Measurements from ENCODE around the gene MACIR.

Gene MACIR

GRCh38 chr5:103293099-103293498 is 34.5 kb downstream of the MACIR start:
- DNase-seq = no peak

DNA sequence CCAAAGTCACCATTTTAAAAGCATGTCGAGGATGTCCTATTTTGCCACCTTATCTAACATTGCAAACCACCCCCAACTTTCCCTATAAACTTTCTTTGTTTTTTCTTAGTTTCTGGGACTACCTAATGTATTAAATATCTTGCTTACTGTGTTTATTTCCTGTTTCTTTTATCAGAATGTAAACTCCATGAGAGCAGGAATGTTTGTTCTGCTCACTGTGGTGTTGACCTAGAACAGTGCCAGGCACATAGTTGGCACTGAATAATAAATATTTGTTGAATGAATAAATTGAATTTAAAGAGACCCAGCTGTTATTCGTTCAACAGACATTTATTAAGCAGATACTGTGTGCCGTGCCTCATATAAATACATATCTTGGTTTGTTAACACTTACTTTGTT is 35.2 kb downstream of the MACIR start:
- no peak for DNase-seq

DNA sequence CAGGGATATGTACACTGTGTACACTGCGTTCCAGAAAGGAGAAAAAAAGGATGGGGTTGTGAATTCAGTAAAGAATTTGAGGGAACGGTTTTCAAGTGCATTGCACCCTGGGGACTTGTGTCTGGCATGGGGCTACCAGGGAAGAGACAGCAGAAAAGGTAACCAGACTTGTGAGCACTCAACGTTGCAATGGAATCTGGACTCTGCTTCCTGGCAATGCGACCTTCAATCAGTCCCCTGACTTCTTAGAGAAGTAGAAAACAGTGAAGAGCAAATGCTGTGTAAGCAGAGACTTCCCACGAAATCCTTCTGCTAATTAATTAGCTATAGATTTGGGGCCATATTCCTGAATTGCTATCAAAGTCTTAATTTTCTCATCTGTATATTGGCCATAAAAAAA is 36.3 kb downstream of the MACIR start:
- no peak for DNase-seq

DNA sequence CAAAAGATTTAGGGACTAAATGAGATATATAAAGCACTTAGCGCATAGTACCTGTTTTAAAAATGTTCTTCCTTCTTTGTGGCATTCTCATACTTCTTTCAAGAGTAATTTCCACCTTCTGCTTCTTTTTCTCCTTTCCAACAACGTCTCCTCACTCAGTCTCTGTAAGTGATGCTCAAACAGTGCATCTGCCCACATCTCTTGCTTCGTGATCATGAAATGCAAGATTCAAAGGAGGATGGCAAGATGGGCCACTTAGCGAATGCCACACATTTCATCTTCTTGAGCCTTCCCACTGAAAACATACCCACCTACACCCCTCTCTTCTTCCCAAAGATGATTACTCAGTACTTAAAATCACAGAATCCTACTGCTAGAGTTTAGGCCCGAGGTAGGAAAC is 36.9 kb downstream of the MACIR start:
- no peak for DNase-seq

- no peak for DNase-seq
Measured at GRCh38 chr5:103295871-103296270, 37.3 kb downstream of the MACIR start.

DNA sequence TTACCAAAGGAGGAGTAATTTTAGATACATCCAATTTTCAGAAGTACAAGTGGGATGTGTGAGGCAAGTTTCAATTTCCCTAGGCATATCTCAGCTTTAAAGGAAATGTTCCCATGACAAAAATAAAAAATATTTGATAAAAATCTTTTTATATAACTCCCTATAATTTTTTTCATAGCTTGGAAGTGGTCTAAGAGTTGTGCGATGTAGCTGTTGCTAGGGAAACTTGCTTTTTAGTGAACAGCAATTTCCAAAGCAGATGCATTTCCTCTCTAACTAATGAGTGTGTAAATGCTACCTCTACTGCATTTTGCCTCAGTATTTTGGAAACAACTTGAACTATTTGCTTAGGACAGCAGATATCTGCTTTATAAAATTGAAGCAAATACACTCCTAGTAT is 39.6 kb downstream of the MACIR start:
- DNase-seq = no peak

DNA sequence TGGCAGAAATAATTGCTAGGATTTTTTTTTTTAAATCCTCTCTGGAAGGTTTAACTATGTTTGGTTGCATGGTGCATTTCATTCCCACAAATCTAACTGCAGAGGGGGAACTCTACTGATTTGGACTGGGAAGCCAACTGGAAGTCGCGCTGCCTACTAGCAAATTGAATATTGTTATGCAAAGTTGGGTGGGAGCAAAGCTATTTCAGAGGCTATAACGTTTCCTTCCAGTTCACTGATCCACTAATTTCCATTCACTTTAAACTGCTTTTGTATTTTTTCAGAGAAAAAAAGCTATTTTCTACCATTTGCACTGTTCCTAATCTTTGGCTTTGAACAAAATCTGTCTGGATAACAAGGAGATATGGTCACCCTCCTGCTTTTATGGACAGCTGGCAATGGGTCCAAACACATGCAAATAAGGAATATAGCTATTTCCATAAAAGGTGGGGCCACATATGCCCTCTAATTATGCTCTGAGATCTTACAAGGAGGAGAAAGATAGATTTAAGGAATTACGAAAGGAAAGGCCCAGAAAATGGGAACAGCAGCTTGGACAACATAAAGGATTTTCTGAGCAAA is 40.1 kb downstream of the MACIR start:
- no peak for DNase-seq

GRCh38 chr5:103305809-103306208 is 47.2 kb downstream of the MACIR start:
- DNase-seq = no peak

DNA sequence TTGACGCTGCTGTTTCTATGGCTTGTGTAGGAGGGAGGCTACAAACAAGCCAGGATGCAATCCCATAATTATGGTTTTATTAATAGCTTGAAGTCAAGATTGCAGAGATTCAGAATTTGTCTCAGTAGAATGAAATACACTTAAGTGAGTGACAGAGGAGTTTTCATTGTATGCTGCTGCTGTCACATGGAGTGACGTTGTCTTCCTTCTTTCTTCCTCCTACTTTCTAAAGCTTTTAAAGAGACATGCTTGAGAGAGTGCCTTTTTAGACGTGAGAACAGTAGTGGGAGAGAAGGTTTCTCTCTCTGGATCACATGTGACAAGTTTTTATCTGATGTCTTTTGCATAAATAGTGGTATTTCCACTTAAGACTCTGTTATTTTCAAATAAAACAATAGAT is 48.9 kb downstream of the MACIR start:
- DNase-seq = no peak

GRCh38 chr5:103308774-103309173 is 50.2 kb downstream of the MACIR start:
- no peak for DNase-seq

GRCh38 chr5:103313056-103313455 is 54.5 kb downstream of the MACIR start:
- no peak for DNase-seq

- no peak for DNase-seq
Measured at GRCh38 chr5:103315455-103315854, 56.9 kb downstream of the MACIR start.

- no peak for DNase-seq
Measured at GRCh38 chr5:103327451-103327850, 68.9 kb downstream of the MACIR start.

DNA sequence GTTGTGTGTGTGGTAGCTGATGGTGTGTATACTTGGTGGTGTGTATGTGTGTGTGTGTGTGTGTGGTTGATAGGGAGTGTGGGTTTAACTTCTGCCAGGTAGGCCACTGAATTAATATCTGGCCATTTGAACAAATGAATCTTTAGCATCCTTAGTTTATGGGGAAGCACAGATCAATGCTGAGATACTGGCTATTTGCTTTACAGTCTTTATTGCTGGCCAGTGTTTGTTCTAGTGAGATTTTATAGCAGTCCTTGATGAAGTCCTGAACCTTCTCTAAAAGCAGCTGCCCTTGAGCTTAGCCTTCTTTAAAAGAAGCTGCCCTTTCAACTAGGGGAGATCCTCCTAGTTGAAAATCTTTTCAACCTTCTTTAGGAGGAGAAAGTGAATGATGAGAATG is 69.3 kb downstream of the MACIR start:
- DNase-seq = no peak
